Endothelial cell of umbilical vein (primary cell): ENCODE results near the gene KCNIP1. TPM values are rescaled to one million over a fixed set of nuclear protein-coding genes. Genes with fewer than 3 reads are reported as not detected.

Experiments
- BruUV-seq: library from RNA; stranded (reverse); fragments of 400-500 nt; replicated peaks from 2 replicates; lab custom pipeline; 2021; lab: Mats Ljungman, UMichigan
- CTCF ChIA-PET: fragments of 300-600, 350-600 bp; sonication (Branson Sonifier 250); formaldehyde crosslinking; loops from one replicate; lab custom pipeline; 2021; ENCODE audit warnings: antibody characterized with exemption, inconsistent platforms; lab: Charles Lee
- POLR2A ChIA-PET: fragments of 300-600, 350-600 bp; sonication (Branson Sonifier 250); formaldehyde crosslinking; loops from one replicate; lab custom pipeline; 2021; ENCODE audit warnings: antibody characterized with exemption, inconsistent platforms; lab: Charles Lee
- DNase-seq: peaks from one replicate; pipeline ENCODE4 v3.0.0-alpha.2; 2011; ENCODE audit warnings: low read depth, low spot score
- FAIRE-seq: peaks from 2 replicates; lab custom pipeline; 2011; peaks lifted over from hg19 to GRCh38; lab: Jason Lieb, UNC
- H2AFZ ChIP-seq: 2 replicates; pipeline ENCODE4 v1.6.0; 2012; ENCODE audit warnings: low read depth, low read length, control low read depth, inconsistent platforms
- H3K27ac ChIP-seq: 2 replicates; pipeline ENCODE4 v1.5.1; 2011; ENCODE audit warnings: low read depth, mild to moderate bottlenecking, control low read depth, low read length, moderate library complexity; ENCODE audit not compliant: insufficient read depth
- H3K27me3 ChIP-seq, 2 experiments: 2 replicates each; pipeline versions ENCODE4 v1.6.0 to v1.6.1; 2011; ENCODE audit warnings: low read length in 2 of 2, mixed read lengths in 1 of 2; ENCODE audit not compliant: control insufficient read depth in 2 of 2, insufficient read depth in 2 of 2
- H3K36me3 ChIP-seq, 2 experiments: 2 replicates in 1 of 2; 3 replicates in 1 of 2; pipeline ENCODE4 v1.5.1; 2011; ENCODE audit warnings: low read length in 2 of 2, mild to moderate bottlenecking in 1 of 2, moderate library complexity in 1 of 2; ENCODE audit not compliant: control insufficient read depth in 2 of 2, insufficient read depth in 2 of 2; ENCODE audit errors: extremely low read depth in 1 of 2
- H3K4me1 ChIP-seq: 3 replicates; pipeline ENCODE4 v1.5.1; 2011; ENCODE audit warnings: mild to moderate bottlenecking, low read length; ENCODE audit not compliant: control insufficient read depth, insufficient read depth; ENCODE audit errors: extremely low read depth
- H3K4me2 ChIP-seq: 2 replicates; pipeline ENCODE4 v1.6.1; 2011; ENCODE audit warnings: low read length, control low read depth, mixed read lengths; ENCODE audit not compliant: insufficient read depth
- H3K4me3 ChIP-seq, 3 experiments: fragments of 200-600 bp in 1 of 3; sonication (generic), shearing (Covaris generic) in 1 of 3; replicated peaks in 1 of 3; 2 replicates each; pipeline ENCODE4 v1.5.1; 2011 to 2016; ENCODE audit warnings: control low read depth in 3 of 3, low read length in 3 of 3, mild to moderate bottlenecking in 2 of 3, inconsistent platforms in 1 of 3, low read depth in 1 of 3, moderate library complexity in 1 of 3; ENCODE audit not compliant: insufficient read depth in 1 of 3
- H3K79me2 ChIP-seq: 2 replicates; pipeline ENCODE4 v1.6.0; 2012; ENCODE audit warnings: low read length, inconsistent platforms; ENCODE audit not compliant: control insufficient read depth, insufficient read depth
- H3K9ac ChIP-seq: replicated peaks from 2 replicates; pipeline ENCODE3; 2011; ENCODE audit warnings: low read length, control low read depth; ENCODE audit not compliant: insufficient read depth; ENCODE audit errors: extremely low read depth
- H3K9me1 ChIP-seq: replicated peaks from 3 replicates; pipeline ENCODE4 v1.6.0; 2011; ENCODE audit warnings: mild to moderate bottlenecking, low read length; ENCODE audit not compliant: control insufficient read depth, insufficient read depth; ENCODE audit errors: extremely low read depth
- H3K9me3 ChIP-seq: replicated peaks from 2 replicates; pipeline ENCODE4 v1.5.1; 2012; ENCODE audit warnings: low read length, inconsistent platforms; ENCODE audit not compliant: control insufficient read depth, insufficient read depth
- H4K20me1 ChIP-seq: replicated peaks from 2 replicates; pipeline ENCODE3; 2011; ENCODE audit warnings: mild to moderate bottlenecking, low read length; ENCODE audit not compliant: control insufficient read depth, insufficient read depth; ENCODE audit errors: extremely low read depth
- EZH2 ChIP-seq: IDR thresholded peaks from 2 replicates; pipeline ENCODE4 v1.6.1; 2012; ENCODE audit warnings: borderline replicate concordance, low read depth, mild to moderate bottlenecking, moderate library complexity, low read length, inconsistent platforms; ENCODE audit not compliant: severe bottlenecking
- FOS ChIP-seq: IDR thresholded peaks from 2 replicates; pipeline ENCODE4 v1.6.1; 2011; ENCODE audit warnings: mild to moderate bottlenecking, low read length, moderate library complexity, borderline replicate concordance; ENCODE audit not compliant: insufficient read depth
- GATA2 ChIP-seq: IDR thresholded peaks from 2 replicates; pipeline ENCODE4 v1.7.0; 2011; ENCODE audit warnings: low read depth, mild to moderate bottlenecking, moderate library complexity, mixed read lengths, low read length; ENCODE audit not compliant: insufficient read length, insufficient read depth
- JUN ChIP-seq: IDR thresholded peaks from 2 replicates; pipeline ENCODE4 v1.6.1; 2011; ENCODE audit warnings: borderline replicate concordance, low read depth; ENCODE audit not compliant: insufficient read length, insufficient read depth
- MYC ChIP-seq: IDR thresholded peaks from one replicate; pipeline ENCODE4 v1.6.1; 2011; ENCODE audit warnings: mild to moderate bottlenecking, low read depth, low read length
- POLR2A ChIP-seq: IDR thresholded peaks from 2 replicates; pipeline ENCODE4 v1.6.1; 2012; ENCODE audit warnings: low read depth, mild to moderate bottlenecking, control low read depth, low read length
- POLR2AphosphoS5 ChIP-seq: IDR thresholded peaks from 2 replicates; pipeline ENCODE4 v1.6.1; 2012; ENCODE audit warnings: low read depth, mild to moderate bottlenecking, control low read depth, low read length, moderate library complexity; ENCODE audit not compliant: insufficient read depth
- dilution Hi-C: fragments of 300-500 bp; cut with MboI; formaldehyde crosslinking; loops from one replicate; pipeline ENCODE4 v1.15.0; 2019; ENCODE audit warnings: low sequenced_read_pairs; ENCODE audit not compliant: extremely low pct_ligation_motif_present
- intact Hi-C: fragments of 100-400 bp; cut with micrococcal nuclease; formaldehyde crosslinking; loops from one replicate; pipeline ENCODE4 v1.10.0; 2022
- polyA plus RNA-seq, 4 experiments: library from polyadenylated mRNA; depleted of rRNA in 3 of 4; stranded (reverse) in 3 of 4; unstranded in 1 of 4; fragments of >200 nt; gene quantifications; 2 replicates each; pipeline versions ENCODE4 v1.2.1 to v1.2.3, GENCODE V29; 2011 to 2012; ENCODE audit warnings: missing spikeins in 1 of 4
- total RNA-seq: library from RNA; stranded (reverse); gene quantifications from 2 replicates; pipeline ENCODE4 v1.2.3, GENCODE V29; 2021
- TF ChIP-seq, protein P1 (sequence below): IDR thresholded peaks from 2 replicates; pipeline ENCODE4 v1.6.1; 2011; ENCODE audit not compliant: insufficient read depth, insufficient read length
- TF ChIP-seq, protein P2 (sequence below), 2 donors: IDR thresholded peaks; 1 replicate in 1 of 2; 2 replicates in 1 of 2; pipeline ENCODE4 v1.5.1; 2011; ENCODE audit warnings: low read length in 2 of 2, mild to moderate bottlenecking in 2 of 2, moderate library complexity in 2 of 2, control low read depth in 1 of 2, inconsistent platforms in 1 of 2, low read depth in 1 of 2; ENCODE audit not compliant: insufficient read depth in 1 of 2; ENCODE audit errors: extremely low read depth in 1 of 2

The KCNIP1 gene
- total and polyA plus RNA-seq, 2 donors (not counting 3 experiments of a cell fraction or from before 2014, with no cell fraction given) = 0.15 TPM; not detected in 1

DNA sequence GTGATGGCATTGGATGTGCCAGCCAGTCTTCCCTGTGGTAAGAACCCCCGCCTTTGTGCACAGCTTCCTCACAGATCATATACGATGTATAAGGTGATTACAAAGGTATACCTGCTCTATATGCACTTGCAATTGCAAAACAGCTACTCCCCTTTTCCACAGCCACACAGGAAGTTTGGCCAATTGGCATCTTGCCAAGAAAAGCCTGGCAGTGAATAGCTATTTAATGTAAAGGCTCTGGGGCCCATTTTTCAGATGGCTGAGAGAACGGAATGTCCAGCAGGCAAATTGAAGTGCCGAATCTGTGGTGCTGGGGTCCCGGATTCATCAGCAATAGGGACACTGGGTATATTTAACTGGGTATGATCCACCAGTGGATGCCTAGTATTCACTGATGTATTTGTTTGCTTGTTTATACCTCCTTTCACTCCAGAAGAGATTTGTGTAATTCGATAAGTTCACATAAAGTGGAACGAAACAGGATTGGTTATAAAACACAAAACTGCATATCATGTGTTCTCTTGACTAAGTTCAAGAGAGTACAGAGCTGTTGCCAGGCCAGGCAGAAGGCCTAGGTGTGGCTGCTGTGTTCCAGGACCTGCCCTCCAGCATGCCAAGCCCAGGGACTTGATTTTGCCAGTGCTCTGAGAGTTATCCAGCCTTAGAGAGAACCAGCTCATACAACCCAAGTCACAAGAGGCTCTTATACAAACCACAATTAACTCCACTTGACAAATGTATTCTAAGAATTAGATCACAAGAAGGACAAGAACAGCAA is 252.0 kb downstream of the KCNIP1 start:
- no TSS peak for BruUV-seq
- DNase-seq = peak; percentile 12
- dilution Hi-C loops = no loop called here
- intact Hi-C loops = no loop called here
- H3K9me1 ChIP-seq = no peaks in the 10 kb centered on the region
- no peak for FAIRE-seq
- no peaks in the 10 kb centered on the region for H4K20me1 ChIP-seq
- no peak overlapping the region for H2AFZ ChIP-seq
- H3K27ac ChIP-seq = no peak overlapping the region
- no peaks in the 10 kb centered on the region for H3K27me3 ChIP-seq
- H3K9me3 ChIP-seq = no peaks in the 10 kb centered on the region
- no peak overlapping the region for H3K4me2 ChIP-seq
- TF ChIP-seq POLR2A (no peak), JUN (no peak), EZH2 (no peak), FOS (no peak), MYC (no peak), GATA2 (no peak), POLR2AphosphoS5 (no peak)
- TF ChIP-seq, protein P1, sequence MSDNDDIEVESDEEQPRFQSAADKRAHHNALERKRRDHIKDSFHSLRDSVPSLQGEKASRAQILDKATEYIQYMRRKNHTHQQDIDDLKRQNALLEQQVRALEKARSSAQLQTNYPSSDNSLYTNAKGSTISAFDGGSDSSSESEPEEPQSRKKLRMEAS = no peak
- TF ChIP-seq, protein P2, sequence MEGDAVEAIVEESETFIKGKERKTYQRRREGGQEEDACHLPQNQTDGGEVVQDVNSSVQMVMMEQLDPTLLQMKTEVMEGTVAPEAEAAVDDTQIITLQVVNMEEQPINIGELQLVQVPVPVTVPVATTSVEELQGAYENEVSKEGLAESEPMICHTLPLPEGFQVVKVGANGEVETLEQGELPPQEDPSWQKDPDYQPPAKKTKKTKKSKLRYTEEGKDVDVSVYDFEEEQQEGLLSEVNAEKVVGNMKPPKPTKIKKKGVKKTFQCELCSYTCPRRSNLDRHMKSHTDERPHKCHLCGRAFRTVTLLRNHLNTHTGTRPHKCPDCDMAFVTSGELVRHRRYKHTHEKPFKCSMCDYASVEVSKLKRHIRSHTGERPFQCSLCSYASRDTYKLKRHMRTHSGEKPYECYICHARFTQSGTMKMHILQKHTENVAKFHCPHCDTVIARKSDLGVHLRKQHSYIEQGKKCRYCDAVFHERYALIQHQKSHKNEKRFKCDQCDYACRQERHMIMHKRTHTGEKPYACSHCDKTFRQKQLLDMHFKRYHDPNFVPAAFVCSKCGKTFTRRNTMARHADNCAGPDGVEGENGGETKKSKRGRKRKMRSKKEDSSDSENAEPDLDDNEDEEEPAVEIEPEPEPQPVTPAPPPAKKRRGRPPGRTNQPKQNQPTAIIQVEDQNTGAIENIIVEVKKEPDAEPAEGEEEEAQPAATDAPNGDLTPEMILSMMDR (IDR thresholded peaks at IDR 0.05; ENCODE audit: extremely low read depth in 1 of 2, insufficient read depth in 1 of 2, low read depth in 1 of 2, low read length in 2 of 2) = no peak
- ChIA-PET POLR2A (no interaction called here), CTCF (interaction anchor here (1.8 kb wide), 1 partner anchor 10 kb away, joined by 9 read pairs; no protein-coding TSS in a partner anchor)
- H3K4me1 ChIP-seq = peaks cover 11% of the 10 kb centered on the region
- no peaks in the 10 kb centered on the region for H3K79me2 ChIP-seq
- no peaks in the 10 kb centered on the region for H3K36me3 ChIP-seq
- H3K9ac ChIP-seq = no peak overlapping the region
- H3K4me3 ChIP-seq = no peak overlapping the region
